Measurements from ENCODE around the gene CNNM2.

GRCh38 chr10:103064956-103065355, 146.9 kb downstream of the CNNM2 start:
- TF ChIP-seq CTCF (IDR thresholded peaks at IDR 0.05) = no peak
- TF ChIP-seq POLR2A (IDR thresholded peaks at IDR 0.05) = no peak

All from prostate gland (tissue), 2 donors.